Measurements from ENCODE around the gene JMJD7. TPM values are rescaled to one million over a fixed set of nuclear protein-coding genes. Genes with fewer than 3 reads are reported as not detected.

JMJD7 gene
- total RNA-seq, 1 donor from 2014 or later = 18.5 TPM

GRCh38 chr15:41855261-41855961 is 27.5 kb downstream of the JMJD7 start:
- DNase-seq (ENCODE audit: low spot score) = no peak
- intact Hi-C loops (cut with DNase I) = no loop called here
- no peak for ATAC-seq

DNA sequence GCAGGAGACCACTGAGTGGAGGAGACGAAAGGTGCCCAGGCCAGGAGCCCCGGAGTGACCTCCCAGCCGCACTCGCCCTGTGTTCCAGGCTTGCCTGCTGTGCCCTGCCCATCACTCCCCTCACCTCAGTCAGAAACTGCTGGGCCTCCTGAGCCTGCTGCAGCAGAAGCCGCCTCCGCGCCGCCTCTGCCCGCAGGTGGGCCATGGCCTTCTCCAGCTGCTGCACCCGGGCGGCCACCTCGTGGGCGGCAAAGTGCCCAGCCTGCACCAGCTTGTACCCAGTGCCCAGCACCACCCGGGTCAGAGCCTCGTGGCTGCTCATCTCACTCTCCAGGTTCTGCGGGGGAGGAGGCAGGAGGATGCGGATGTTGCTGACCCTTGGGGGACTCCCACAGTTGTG is 28.4 kb downstream of the JMJD7 start:
- ATAC-seq (no peak), DNase-seq (ENCODE audit: low spot score) (no peak)
- intact Hi-C loops (cut with DNase I) = no loop called here

- ATAC-seq (no peak), DNase-seq (ENCODE audit: low spot score) (no peak)
- intact Hi-C loops (cut with DNase I) = no loop called here
These were observed 28.8 kb downstream of the JMJD7 start for GRCh38 chr15:41856716-41857115.

- ATAC-seq (no peak), DNase-seq (ENCODE audit: low spot score) (no peak)
- intact Hi-C loops (cut with DNase I) = no loop called here
These were observed 29.4 kb downstream of the JMJD7 start for GRCh38 chr15:41857316-41857715.

DNA sequence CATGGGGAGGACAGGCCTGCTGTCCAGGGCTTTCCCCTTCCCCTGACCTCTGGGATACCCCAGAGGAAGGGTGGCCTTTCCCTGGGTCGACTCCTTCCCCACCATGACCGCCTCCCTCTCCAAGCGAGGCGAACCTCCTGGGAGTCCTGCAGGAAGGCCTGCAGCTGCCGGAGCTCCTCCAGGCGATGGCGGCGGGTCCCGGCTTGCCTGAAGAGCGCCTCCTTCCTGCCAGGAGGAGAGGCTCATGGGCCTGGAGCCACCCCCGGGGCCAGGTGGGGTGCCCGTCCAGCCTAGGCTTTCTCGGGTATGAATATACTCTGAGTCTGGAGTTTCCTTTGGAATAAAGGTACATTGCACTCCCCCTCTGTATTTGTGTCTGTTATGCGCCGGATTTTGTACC is 30.9 kb downstream of the JMJD7 start:
- intact Hi-C loops (cut with DNase I) = no loop called here
- DNase-seq (ENCODE audit: low spot score) = no peak
- ATAC-seq = no peak

DNA sequence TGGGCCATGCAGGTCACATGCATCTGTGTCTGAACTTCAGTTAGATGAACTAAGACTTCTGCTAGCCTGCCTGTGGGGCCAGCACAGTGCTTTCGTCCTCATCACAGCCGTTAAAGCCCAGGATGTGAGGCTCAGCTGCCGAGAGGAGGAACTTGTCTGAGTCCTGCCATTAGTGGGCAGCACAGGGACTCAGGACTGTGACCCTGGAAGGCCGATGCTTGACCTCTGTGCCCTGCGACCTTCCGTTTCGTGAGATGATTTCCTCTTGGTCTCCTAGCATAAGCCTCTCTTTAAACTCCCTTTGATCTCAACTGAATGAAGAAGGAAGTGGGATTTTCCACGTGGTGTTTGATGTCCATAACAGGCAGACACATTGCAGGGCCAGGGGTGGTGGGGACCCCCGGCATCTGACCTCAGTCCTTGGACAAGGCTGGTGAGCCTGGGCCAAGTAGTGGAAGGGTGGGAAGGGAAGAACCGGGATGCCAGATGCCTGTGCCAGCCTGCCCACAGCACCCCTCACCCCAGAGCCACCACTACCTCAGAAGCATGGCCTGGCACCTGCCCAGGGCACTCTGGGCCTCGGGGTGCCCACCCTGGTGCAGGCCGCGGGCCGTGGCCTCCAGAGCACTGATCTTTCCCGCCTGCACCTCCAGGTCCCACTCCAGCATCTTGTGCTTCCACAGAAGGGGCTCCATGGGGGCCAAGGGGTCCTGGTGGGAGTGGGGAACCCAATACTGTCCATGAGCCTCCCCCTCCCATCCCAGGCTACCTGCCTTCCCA is 32.3 kb downstream of the JMJD7 start:
- intact Hi-C loops (cut with DNase I) = no loop called here
- DNase-seq (ENCODE audit: low spot score) (no peak), ATAC-seq (no peak)

DNA sequence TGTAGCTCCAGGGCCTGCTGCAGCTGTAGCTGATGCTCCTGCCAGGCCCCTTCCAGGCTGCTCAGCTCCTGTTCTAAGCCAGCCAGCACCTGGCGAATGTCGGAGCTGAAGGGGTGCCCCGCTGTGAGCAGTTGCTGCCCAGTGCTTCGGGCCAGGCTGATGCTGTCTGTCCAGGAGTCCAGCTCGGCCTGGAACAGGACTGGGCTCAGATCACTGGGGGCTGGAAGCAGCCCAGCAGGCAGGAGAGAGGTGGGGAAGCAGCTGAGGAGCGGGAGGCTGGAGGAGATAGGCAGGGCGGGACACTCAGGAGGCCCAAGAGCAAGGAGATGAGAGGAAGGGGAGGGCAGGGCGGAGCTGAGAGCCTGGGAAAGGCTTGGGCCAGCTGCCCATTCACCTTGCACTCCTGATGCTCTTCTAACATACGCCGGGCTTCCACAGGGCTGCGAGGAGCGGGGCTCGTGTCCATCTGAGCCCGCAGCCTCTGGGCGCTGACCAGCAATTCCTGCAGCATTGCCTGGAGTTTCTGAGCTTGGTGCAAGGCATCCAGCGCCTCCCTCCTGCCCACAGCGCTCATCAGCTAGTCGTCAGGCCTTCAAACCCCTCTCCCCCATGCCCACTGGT is 34.0 kb downstream of the JMJD7 start:
- intact Hi-C loops (cut with DNase I) = no loop called here
- no peak for ATAC-seq
- DNase-seq (ENCODE audit: low spot score) = no peak

DNA sequence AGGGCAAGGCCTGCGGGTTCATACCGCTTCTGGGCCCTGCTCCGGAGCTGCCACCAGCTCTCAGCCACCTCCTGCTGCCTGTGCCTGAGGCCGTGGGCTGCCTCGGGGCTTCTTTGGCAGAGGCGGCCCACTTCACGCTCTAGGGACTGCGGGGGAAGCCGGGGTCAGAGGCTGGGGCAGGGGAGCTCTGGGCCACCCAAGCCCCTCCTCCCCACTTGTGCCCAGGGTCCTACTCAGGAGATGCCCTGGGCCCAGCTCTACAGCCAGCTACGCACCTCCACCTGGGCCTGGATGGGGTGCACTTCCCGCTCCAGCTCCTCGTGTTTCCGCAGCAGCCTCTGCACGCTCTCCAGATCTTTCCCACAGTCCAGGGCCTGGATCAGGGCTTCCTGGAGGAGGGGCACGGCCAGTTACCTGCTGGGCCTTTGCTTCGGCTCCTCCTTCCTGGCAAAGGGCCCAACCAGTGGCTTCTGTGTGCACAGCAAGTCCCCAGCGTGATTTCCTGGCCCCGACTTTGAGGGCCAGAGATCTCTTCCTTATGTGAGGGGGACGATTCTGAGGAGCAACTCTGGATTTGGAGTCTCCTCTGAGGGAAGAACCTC is 34.7 kb downstream of the JMJD7 start:
- ATAC-seq (no peak), DNase-seq (ENCODE audit: low spot score) (no peak)
- intact Hi-C loops (cut with DNase I) = no loop called here

DNA sequence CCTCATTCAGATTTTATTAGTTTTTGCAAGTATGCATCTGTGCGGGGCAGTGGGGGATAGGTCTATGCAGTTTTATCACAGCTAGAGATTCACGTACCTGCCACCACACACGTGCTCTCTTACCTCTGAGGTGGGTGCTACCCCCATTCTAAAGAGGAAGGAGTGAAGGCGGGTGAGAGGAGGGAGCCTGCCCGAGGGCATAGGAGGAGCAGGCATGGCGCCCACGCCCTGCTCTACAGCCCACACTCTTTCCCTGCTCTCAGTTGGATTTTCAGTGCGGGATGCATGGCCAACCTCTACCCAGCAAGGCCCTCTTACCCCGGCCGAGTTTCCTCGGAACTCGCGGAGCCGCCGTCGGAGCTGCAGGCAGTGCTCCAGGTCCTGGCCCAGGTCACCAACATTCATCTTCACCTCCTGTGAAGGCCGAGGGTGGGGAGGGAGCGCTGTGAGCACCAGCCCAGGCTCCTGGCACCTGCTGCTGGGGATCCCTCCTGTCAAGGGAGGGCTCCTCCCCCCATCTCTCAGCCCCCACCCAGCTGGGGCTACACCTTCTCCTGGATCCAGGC is 37.7 kb downstream of the JMJD7 start:
- no peak for DNase-seq (ENCODE audit: low spot score)
- intact Hi-C loops (cut with DNase I) = no loop called here

DNA sequence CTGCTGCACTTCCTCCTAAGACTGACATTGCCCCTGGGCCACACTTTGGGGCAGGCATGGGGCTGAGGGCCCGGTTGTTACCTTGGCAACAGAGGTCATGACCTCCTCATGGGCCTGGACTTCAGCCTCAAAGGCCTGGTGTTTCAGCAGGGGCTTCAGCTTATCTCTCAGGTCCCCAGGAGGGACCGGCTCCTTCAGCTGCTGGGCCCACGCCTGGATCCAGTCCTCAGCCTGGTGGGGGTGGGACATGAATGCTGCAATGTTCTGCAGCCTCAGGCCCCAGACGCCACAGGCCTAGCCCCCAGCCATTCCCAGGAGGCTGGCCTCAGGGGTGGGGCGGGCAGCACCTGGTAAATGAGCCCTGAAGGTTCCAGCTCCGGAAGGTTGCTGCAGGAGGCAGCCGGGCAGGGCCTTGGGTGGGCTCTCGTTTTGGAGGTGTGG is 38.4 kb downstream of the JMJD7 start:
- no peak for ATAC-seq
- DNase-seq (ENCODE audit: low spot score) = no peak
- intact Hi-C loops (cut with DNase I) = no loop called here

More for the DNA sequence above, 37.7 kb downstream of the JMJD7 start:
- no peak for ATAC-seq

DNA sequence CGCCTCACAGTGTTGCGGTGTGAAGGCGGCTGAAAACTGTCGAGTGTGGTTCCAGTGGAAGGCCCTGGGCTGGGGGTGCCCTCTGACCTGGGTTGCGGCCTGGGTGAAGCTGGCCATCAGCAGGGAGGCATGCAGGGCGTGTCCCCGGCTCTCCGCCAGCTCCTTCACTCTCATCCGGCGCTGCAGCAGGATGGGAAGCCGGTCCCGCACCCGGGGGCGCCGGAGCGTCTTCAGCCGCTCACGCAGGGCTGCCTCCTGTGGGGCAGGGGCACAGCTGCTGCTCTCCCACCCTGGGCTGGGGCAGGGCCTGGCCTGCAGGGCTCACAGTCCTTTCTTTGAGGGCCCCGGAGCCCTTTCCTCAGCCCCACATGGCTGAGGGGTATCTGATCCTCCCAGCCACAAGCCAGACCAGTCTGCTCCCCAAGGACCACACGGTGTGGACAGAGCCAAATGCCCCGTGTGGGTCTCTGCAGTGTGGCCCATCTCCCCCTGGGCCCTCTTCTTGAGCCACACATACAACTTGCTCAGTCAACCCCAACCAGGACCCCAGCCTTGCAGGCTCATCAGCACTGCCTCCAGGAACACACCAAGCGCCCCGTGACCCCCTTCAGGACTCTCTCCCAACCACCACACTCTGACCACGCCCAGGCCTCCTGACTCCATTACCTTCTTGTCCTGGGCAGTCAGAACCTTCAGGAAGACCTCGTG is 39.1 kb downstream of the JMJD7 start:
- ATAC-seq = no peak
- no peak for DNase-seq (ENCODE audit: low spot score)
- intact Hi-C loops (cut with DNase I) = no loop called here

- no peak for ATAC-seq
- intact Hi-C loops (cut with DNase I) = no loop called here
These were observed 40.4 kb downstream of the JMJD7 start for GRCh38 chr15:41868321-41868720.

DNA sequence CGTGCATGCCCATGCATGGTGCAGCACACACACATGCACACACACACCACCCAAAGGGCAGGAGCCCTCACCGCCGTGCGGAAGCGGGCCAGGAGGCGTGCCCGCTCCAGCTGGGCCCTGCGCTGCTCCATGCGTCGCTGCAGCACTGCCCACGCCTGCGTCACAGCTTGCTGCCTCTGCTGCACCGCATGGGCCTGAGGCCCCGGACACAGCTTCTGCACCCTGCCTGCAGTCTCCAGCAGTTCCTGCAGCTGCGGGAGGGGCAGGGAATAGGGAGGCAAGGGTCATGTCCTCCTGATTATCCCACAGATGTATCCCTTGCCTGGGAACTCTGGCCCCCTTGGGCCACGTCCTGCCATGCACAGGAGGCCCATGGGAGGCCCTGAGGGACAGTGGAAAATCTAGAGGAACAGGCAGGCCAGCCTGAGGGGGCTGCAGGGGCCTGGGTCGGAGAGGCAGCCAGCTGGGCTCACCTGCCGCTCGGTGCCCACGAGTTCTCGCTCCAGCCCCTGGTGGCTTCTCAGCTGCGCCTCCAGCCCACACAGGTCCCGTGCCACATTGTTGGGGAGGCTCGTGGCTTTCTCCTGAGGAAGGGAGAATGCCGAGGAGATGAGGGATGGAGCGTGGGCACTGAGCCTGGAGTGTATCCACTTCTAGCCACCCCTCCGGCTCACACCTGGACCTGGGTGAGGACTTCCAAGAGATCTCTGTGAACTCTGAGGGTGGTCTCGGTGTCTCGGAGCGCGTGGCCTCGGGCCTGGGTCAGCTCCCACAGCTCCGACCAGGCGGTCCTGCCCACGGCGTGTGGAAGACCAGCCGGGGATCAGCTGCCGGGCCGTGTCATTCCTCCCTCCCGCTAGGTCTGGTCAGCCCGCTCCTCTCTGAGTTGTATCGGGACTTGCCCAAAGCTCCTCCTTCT is 42.1 kb downstream of the JMJD7 start:
- no peak for DNase-seq (ENCODE audit: low spot score)
- intact Hi-C loops (cut with DNase I) = no loop called here
- no peak for ATAC-seq

More at GRCh38 chr15:41868321-41868720, 40.4 kb downstream of the JMJD7 start:
- no peak for DNase-seq (ENCODE audit: low spot score)

DNA sequence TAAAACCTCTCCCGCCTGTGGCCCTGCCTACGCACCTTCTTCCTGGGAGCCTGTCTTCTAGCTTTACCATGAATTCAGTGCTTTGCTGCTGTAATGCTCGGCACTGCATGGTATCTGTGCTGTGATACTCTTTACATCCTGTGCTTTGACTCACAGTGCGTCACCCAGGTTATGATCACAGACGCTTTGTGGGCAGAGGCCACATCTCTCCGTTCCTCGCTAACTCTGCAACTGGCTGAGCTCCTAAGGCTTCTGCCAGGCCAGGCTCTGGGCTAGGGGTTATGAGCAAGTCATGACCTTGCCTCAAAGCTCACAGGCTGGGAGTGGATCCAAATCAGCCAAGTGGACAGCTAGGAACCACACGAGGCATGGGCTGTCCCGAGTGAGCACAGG is 42.8 kb downstream of the JMJD7 start:
- DNase-seq (ENCODE audit: low spot score) (no peak), ATAC-seq (peak; percentile 29)
- intact Hi-C loops (cut with DNase I) = no loop called here

- DNase-seq (ENCODE audit: low spot score) (no peak), ATAC-seq (peak; percentile 18)
- intact Hi-C loops (cut with DNase I) = no loop called here
These were observed 43.4 kb downstream of the JMJD7 start for GRCh38 chr15:41871175-41871905.

- ATAC-seq (no peak), DNase-seq (ENCODE audit: low spot score) (no peak)
- intact Hi-C loops (cut with DNase I) = no loop called here
These were observed 44.4 kb downstream of the JMJD7 start for GRCh38 chr15:41872166-41872747.

- intact Hi-C loops (cut with DNase I) = no loop called here
- no peak for DNase-seq (ENCODE audit: low spot score)
- no peak for ATAC-seq
These were observed 45.8 kb downstream of the JMJD7 start for GRCh38 chr15:41873711-41874110.
